Upper lobe of left lung (tissue), 6 donors: ENCODE measurements around the gene LEAP2. TPM values are rescaled to one million over a fixed set of nuclear protein-coding genes. Genes with fewer than 3 reads are reported as not detected.

Experiments
- ATAC-seq, 2 donors: fragments of 200-7000 bp; cut with Tn5 transposase; one replicate each; pipeline ENCODE4 v1.9.1; 2022; ENCODE audit warnings: mild to moderate bottlenecking in 2 of 2, moderate library complexity in 2 of 2; ENCODE audit not compliant: low FRiP score in 2 of 2
- DNase-seq, 2 donors: peaks; one replicate each; pipeline ENCODE4 v3.0.0-alpha.2; 2019 to 2020
- H3K27ac ChIP-seq, 4 donors: fragments of 200-600 bp; sonication (generic); one replicate each; pipeline ENCODE4 v1.5.1; 2016 to 2019
- H3K27me3 ChIP-seq, 4 donors: fragments of 200-600 bp; sonication (generic); one replicate each; pipeline ENCODE4 v1.5.1; 2017 to 2019
- H3K36me3 ChIP-seq, 4 donors: fragments of 200-600 bp; sonication (generic); one replicate each; pipeline ENCODE4 v1.5.1; 2016 to 2019
- H3K4me1 ChIP-seq, 4 donors: fragments of 200-600 bp; sonication (generic); one replicate each; pipeline ENCODE4 v1.5.1; 2018 to 2019
- H3K4me3 ChIP-seq, 4 donors: fragments of 200-600 bp; sonication (generic); one replicate each; pipeline ENCODE4 v1.5.1; 2017 to 2019; ENCODE audit warnings: mild to moderate bottlenecking in 2 of 4, moderate library complexity in 1 of 4
- H3K9me3 ChIP-seq, 4 donors: fragments of 200-600 bp; sonication (generic); one replicate each; pipeline ENCODE4 v1.5.1; 2018 to 2019
- EP300 ChIP-seq, 4 donors: sonication (generic); formaldehyde crosslinking; IDR thresholded peaks; one replicate each; pipeline ENCODE4 v1.5.1; 2017; ENCODE audit warnings: antibody characterized with exemption in 4 of 4, control low read depth in 2 of 4
- POLR2A ChIP-seq, 4 donors: fragments of 450-650 bp; IDR thresholded peaks; one replicate each; pipeline ENCODE4 v1.5.1; 2016 to 2017; ENCODE audit warnings: antibody characterized with exemption in 4 of 4, mild to moderate bottlenecking in 2 of 4
- POLR2AphosphoS5 ChIP-seq, 2 donors: sonication (generic); formaldehyde crosslinking; IDR thresholded peaks; one replicate each; pipeline ENCODE4 v1.5.1; 2017; ENCODE audit warnings: antibody characterized with exemption in 2 of 2
- WGBS, 2 donors: methylation state at CpG; one replicate each; pipeline ENCODE4 v1.1.5; 2017 to 2018; 5-methylcytosine and 5-hydroxymethylcytosine counted together
- total RNA-seq, 6 donors: library from RNA; depleted of rRNA in 4 of 6; stranded (reverse); fragments of >200 nt in 4 of 6; gene quantifications; one replicate each; pipeline versions ENCODE4 v1.1.0 to v1.2.1, GENCODE V29; 2016 to 2021
- TF ChIP-seq, protein P1 (sequence below), 6 experiments: fragments of 450-650 bp in 4 of 6; fragments of 200-600 bp in 2 of 6; sonication (generic) in 2 of 6; IDR thresholded peaks; one replicate each; pipeline ENCODE4 v1.5.1; 2016 to 2019; ENCODE audit warnings: antibody characterized with exemption in 6 of 6
- donor health status: DM: no; HTN: no; CAD: no; lungs with moderate emphysema.
- donor health status: DM: no; HTN: yes; CAD: no; lungs with severe emphysema.

Gene LEAP2
- total RNA-seq, 6 donors from 2014 or later, result 0.61 to 2.2 (median 0.89) TPM

DNA sequence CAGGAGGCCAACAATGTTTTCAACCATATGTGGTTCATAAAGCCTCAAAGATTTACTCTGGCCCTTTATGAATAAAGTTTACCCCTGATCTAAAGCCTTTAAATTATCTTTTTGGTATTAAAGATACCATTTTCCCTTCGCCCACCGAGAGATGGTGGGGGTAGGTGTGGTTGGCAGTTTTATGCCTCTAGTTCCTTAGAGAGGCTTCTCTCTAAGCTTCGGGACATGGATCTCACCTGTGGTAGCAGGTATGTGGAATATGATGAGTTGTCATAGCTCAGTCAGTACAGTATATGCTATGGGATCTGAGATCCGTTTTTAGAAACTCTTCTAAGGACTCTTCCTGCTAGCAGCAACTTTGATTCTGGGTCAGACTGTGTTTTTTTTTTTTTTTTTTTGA lies 4.7 kb upstream of the LEAP2 start:
- Histone ChIP-seq H3K4me1 (peaks cover 8 to 23% (median 14%) of the 10 kb centered on the region in 4 donors), H3K27ac (no peak overlapping the region), H3K36me3 (peaks cover 6 to 52% (median 22%) of the 10 kb centered on the region in 4 donors), H3K4me3 (no peak overlapping the region), H3K27me3 (no peaks in the 10 kb centered on the region), H3K9me3 (no peaks in the 10 kb centered on the region)
- ATAC-seq (no peak), DNase-seq (no peak)
- 75 to 90% methylated on average over 4 of the region's 4 CpGs for WGBS, 2 donors
- no peak for TF ChIP-seq EP300 (IDR thresholded peaks at IDR 0.05)
- TF ChIP-seq POLR2A (IDR thresholded peaks at IDR 0.05), result no peak
- no peak for TF ChIP-seq POLR2AphosphoS5 (IDR thresholded peaks at IDR 0.05)
- TF ChIP-seq, protein P1, sequence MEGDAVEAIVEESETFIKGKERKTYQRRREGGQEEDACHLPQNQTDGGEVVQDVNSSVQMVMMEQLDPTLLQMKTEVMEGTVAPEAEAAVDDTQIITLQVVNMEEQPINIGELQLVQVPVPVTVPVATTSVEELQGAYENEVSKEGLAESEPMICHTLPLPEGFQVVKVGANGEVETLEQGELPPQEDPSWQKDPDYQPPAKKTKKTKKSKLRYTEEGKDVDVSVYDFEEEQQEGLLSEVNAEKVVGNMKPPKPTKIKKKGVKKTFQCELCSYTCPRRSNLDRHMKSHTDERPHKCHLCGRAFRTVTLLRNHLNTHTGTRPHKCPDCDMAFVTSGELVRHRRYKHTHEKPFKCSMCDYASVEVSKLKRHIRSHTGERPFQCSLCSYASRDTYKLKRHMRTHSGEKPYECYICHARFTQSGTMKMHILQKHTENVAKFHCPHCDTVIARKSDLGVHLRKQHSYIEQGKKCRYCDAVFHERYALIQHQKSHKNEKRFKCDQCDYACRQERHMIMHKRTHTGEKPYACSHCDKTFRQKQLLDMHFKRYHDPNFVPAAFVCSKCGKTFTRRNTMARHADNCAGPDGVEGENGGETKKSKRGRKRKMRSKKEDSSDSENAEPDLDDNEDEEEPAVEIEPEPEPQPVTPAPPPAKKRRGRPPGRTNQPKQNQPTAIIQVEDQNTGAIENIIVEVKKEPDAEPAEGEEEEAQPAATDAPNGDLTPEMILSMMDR (IDR thresholded peaks at IDR 0.05), result no peak

DNA sequence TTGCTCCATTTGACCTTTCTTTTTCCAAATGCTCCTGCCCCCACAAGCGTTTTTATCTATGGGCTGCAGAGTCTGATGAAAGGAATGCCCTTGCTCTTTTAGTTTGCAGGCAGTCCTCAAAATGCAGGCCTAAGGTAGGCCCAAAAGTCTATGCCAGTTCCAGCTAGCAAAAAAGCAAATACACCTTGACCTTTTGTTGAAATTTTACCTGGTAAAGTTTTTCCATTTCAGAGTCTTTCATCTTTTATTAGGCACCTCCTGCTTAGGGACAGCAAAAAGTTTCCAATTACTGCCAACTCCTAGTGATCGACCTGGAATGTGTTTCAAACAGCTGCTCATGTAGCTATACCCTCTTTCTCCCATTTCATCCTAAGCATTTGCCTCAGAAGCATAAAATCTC lies 2.7 kb upstream of the LEAP2 start:
- H3K27ac ChIP-seq, result no peak overlapping the region
- H3K4me3 ChIP-seq, result no peak overlapping the region
- TF ChIP-seq, protein P1 (IDR thresholded peaks at IDR 0.05), result no peak
- TF ChIP-seq EP300 (IDR thresholded peaks at IDR 0.05) (no peak), POLR2AphosphoS5 (IDR thresholded peaks at IDR 0.05) (no peak), POLR2A (IDR thresholded peaks at IDR 0.05) (no peak)
- no peaks in the 10 kb centered on the region for H3K9me3 ChIP-seq
- ATAC-seq, result no peak
- WGBS, 2 donors, result 85 to 87% methylated on average over 2 of the region's 2 CpGs
- no peaks in the 10 kb centered on the region for H3K27me3 ChIP-seq
- no peak for DNase-seq
- H3K4me1 ChIP-seq, result peaks cover 7 to 21% (median 10%) of the 10 kb centered on the region in 4 donors
- peaks cover 6 to 68% (median 22%) of the 10 kb centered on the region in 4 donors for H3K36me3 ChIP-seq

DNA sequence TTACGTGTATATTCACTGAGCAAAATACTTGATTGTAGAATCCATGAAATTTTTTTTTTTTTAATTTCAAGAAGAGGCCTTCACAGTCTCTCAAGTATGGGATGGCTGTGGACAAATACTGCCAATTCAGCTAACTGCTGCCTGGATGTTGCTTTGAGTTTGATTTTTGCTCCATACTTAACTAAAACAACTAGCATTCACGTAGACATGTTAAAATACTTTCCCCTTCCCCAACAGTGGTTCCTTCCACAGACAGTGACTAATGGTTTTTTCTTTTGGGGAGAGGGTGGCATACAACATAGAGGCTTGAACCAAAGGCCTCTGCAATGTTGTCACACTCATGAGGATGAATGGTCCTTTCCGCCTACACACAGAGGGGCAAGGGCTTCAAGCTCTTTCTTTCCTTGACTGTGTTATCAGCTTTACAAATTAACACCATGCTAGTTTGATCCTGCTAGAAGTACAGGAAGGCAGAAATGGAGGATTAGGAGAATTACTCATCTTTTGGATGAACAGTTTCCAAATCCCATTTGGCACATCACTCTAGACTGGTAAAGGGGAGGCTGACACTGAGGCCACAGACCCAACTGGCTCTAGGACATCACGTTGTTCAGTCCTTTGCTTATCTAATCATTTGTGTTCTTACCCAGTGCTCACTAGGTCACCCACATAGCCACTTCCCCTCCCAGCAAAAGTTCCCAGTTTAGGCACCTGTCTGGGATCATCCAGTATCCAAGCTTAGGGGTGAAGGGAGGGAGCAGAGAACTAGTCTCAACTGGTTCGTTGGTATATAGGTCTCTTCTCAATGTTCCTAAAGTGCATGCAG lies 1.8 kb upstream of the LEAP2 start:
- TF ChIP-seq, protein P1 (IDR thresholded peaks at IDR 0.05), result no peak
- TF ChIP-seq EP300 (IDR thresholded peaks at IDR 0.05) (no peak), POLR2A (IDR thresholded peaks at IDR 0.05) (no peak), POLR2AphosphoS5 (IDR thresholded peaks at IDR 0.05) (no peak)
- Histone ChIP-seq H3K27me3 (no peaks in the 10 kb centered on the region), H3K4me1 (peaks cover 4 to 19% (median 8%) of the 10 kb centered on the region in 4 donors), H3K4me3 (no peak overlapping the region), H3K36me3 (peaks cover 6 to 77% (median 22%) of the 10 kb centered on the region in 4 donors), H3K27ac (no peak overlapping the region), H3K9me3 (no peaks in the 10 kb centered on the region)
- no peak for DNase-seq
- ATAC-seq, result no peak
- WGBS, 2 donors, result 89 to 91% methylated on average over 5 of the region's 5 CpGs

DNA sequence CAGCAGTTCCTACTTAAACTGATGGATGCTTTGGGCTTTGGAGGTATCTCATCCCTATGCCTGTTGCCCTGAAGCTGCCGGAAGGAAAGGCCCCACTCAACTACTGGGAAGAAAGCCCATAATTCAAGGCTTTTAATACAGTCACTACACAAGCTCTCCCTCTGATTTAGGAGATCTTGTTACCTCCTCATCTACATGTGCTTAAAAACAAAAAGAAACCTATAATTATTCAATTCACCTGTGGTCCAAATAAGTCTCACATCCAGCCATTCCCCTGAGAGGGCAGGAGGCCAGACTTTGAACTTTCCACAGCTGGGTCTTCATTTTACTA lies 715 bp upstream of the LEAP2 start:
- Histone ChIP-seq H3K27ac (peak overlapping the region in 1 of 4 donors; percentile 16), H3K4me1 (peaks cover 0 to 11% (median 3%) of the 10 kb centered on the region in 4 donors), H3K9me3 (no peaks in the 10 kb centered on the region), H3K27me3 (no peaks in the 10 kb centered on the region), H3K36me3 (peaks cover 6 to 84% (median 24%) of the 10 kb centered on the region in 4 donors), H3K4me3 (no peak overlapping the region)
- no peak for ATAC-seq
- no peak for TF ChIP-seq POLR2AphosphoS5 (IDR thresholded peaks at IDR 0.05)
- TF ChIP-seq, protein P1 (IDR thresholded peaks at IDR 0.05), result no peak
- no peak for DNase-seq
- WGBS, 2 donors, result 75 to 92% methylated on average over 1 of the region's 1 CpG

DNA sequence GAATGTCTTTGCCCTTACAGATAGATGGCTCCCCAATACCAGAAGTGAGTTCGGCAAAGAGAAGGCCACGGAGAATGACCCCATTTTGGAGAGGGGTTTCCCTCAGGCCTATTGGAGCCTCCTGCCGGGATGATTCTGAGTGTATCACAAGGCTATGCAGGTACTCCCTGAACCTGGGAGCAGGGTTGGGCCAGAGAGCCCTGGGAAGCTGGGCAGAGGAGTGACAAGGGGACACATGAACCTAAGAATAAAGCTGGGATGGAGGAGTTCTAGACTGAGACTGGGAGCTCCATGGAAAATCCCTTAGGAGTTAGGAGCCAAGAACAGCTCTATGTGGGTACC lies 433 bp downstream of the LEAP2 start:
- Histone ChIP-seq H3K27ac (no peak overlapping the region), H3K9me3 (no peaks in the 10 kb centered on the region), H3K4me1 (peaks cover 0 to 17% (median 0%) of the 10 kb centered on the region in 4 donors), H3K27me3 (no peaks in the 10 kb centered on the region), H3K4me3 (no peak overlapping the region), H3K36me3 (peaks cover 4 to 84% (median 23%) of the 10 kb centered on the region in 4 donors)
- no peak for DNase-seq
- no peak for ATAC-seq
- no peak for TF ChIP-seq POLR2AphosphoS5 (IDR thresholded peaks at IDR 0.05)
- TF ChIP-seq, protein P1 (IDR thresholded peaks at IDR 0.05), result no peak
- TF ChIP-seq EP300 (IDR thresholded peaks at IDR 0.05), result no peak
- no peak for TF ChIP-seq POLR2A (IDR thresholded peaks at IDR 0.05)
- WGBS, 2 donors, result 93% methylated on average over 3 of the region's 3 CpGs
